Heart right ventricle (tissue), 16 donors: ENCODE measurements around the gene ATP2B2. TPM values are rescaled to one million over a fixed set of nuclear protein-coding genes. Genes with fewer than 3 reads are reported as not detected.

Experiments
- ATAC-seq, 8 donors: fragments of 200-7000 bp; cut with Tn5 transposase; one replicate each; pipeline ENCODE4 v1.9.1; 2020; ENCODE audit warnings: mild to moderate bottlenecking in 8 of 8, moderate library complexity in 8 of 8, moderate number of reproducible peaks in 1 of 8
- DNase-seq, 2 donors: peaks; one replicate each; pipeline ENCODE4 v3.0.0-alpha.2; 2020
- H3K27ac ChIP-seq, 10 donors: fragments of 200-600 bp; sonication (generic) in 2 of 10; one replicate each; pipeline versions ENCODE4 v1.5.0 to v1.8.0; 2020 to 2022; ENCODE audit warnings: mild to moderate bottlenecking in 3 of 10
- H3K27me3 ChIP-seq, 7 donors: fragments of 200-600 bp; one replicate each; pipeline ENCODE4 v1.8.0; 2021 to 2022; ENCODE audit warnings: mild to moderate bottlenecking in 2 of 7
- H3K36me3 ChIP-seq, 9 donors: fragments of 200-600 bp; sonication (generic) in 1 of 9; one replicate each; pipeline versions ENCODE4 v1.5.0 to v1.8.0; 2020 to 2022; ENCODE audit warnings: mild to moderate bottlenecking in 2 of 9
- H3K4me1 ChIP-seq, 9 donors: fragments of 200-600 bp; sonication (generic) in 1 of 9; one replicate each; pipeline versions ENCODE4 v1.5.0 to v1.8.0; 2020 to 2022; ENCODE audit warnings: mild to moderate bottlenecking in 4 of 9
- H3K4me3 ChIP-seq, 10 donors: fragments of 200-600 bp; sonication (generic) in 2 of 10; one replicate each; pipeline versions ENCODE4 v1.5.0 to v1.8.0; 2020 to 2022; ENCODE audit warnings: mild to moderate bottlenecking in 7 of 10, moderate library complexity in 2 of 10
- H3K9me3 ChIP-seq, 11 donors: fragments of 200-600 bp in 10 of 11; sonication (generic) in 2 of 11; one replicate each; pipeline versions ENCODE4 v1.5.0 to v1.8.0; 2013 to 2022; ENCODE audit warnings: mild to moderate bottlenecking in 2 of 11, control low read depth in 1 of 11, moderate library complexity in 1 of 11
- WGBS, 2 donors: extraction: QIAGEN DNeasy Blood & Tissue Kit; methylation state at CpG; one replicate each; pipeline ENCODE4 v1.1.7; 2013; ENCODE audit warnings: inconsistent platforms in 1 of 2; 5-methylcytosine and 5-hydroxymethylcytosine counted together
- intact Hi-C, 10 donors: fragments of 100-400 bp; cut with DNase I; formaldehyde crosslinking; loops; one replicate each; pipeline versions ENCODE4 v1.11.1 to v1.14.2; 2022
- polyA plus RNA-seq, 2 donors: library from polyadenylated mRNA; stranded (reverse); fragments of 200-250 nt; gene quantifications; one replicate each; pipeline ENCODE4 v1.2.3, GENCODE V29; 2013
- total RNA-seq, 10 donors: library from RNA; stranded (reverse); fragmentation: NEBNext Ultra II Directional in 3 of 10; extraction: Animal tissue kit (Norgen Biotek cat#: 25700) in 3 of 10; gene quantifications; one replicate each; pipeline versions ENCODE4 v1.2.1 to v1.2.4, GENCODE V29; 2021 to 2023
- TF ChIP-seq, protein P1 (sequence below), 9 donors: fragments of 200-600 bp; sonication (generic) in 2 of 9; IDR thresholded peaks; one replicate each; pipeline versions ENCODE4 v1.5.0 to v1.8.0; 2021 to 2022; ENCODE audit warnings: antibody characterized with exemption in 9 of 9, mild to moderate bottlenecking in 5 of 9, moderate library complexity in 1 of 9
- donor health status: Arrhythmogenic right ventricular cardiomyopathy.
- donor health status: ischemic (EF 13 %, LVEDD 7.1; RV severe dilation, severe dysfunction).
- donor health status: healthy with polysubstance abuse.
- donor health status: DM: no; HTN: yes; CAD: no.
- donor health status: DM: no; HTN: no; CAD: no.
- donor health status: ischemic (EF 25% LVEDD 6.9; RV normal size, moderate dysfunction).
- donor health status: ischemic (EF 25% LVEDD 5.7; RV mildly dilated, moderate dysfunction).
- donor health status: healthy.
- donor health status: DM: yes; HTN: yes; CAD: no.
- donor health status: Ischemic cardiomyopathy.
- donor health status: ischemic (EF 35%, LVEDD 5.7; RV mildly dilated, moderate dysfunction).
- donor health status: nonischemic (EF 11% LVEDD 7.7; RV severe dilation, severe dysfunction).
- donor health status: DM: yes; HTN: yes; CAD: no.
- donor health status: PGD.
- donor health status: ischemic (EF 29% LVEDD 5.4; RV normal size, mild dysfunction).
- donor health status: nonischemic (EF 23%, LVEDD 6.1; RV moderate dilation, normal function).

Gene ATP2B2
- total and polyA plus RNA-seq, 12 donors = under 0.01 to 0.30 (median 0.11) TPM; not detected in 4

DNA sequence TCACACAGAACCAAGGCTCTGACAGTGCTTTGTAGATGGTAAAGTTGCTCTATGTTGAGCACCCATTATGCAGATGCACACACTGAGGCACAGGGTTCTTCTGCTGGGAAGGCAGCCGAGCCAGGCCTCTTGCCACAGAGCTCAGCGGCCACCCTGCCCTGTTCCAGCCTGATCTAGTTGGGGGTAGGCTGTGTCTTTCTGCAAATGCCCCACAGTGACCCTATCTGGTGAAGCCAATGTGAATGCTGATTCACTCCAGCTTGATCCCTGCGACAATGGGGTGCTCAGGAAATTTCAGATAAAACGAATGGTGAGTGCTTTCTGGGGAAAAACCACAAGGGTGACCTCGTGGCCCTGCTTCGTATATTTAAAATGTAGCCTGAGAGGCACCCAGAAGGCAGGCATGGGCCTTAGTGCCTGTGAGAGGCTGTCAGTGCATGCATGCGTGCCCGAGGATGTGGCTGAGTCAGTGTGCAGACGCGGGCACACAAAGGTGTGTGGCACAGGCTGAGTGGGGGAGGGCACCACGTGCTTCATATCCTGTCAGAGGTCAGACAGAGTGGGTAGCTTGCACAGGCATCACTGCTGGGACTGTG lies 85.7 kb downstream of the ATP2B2 start:
- Histone ChIP-seq H3K9me3 (no peaks in the 10 kb centered on the region), H3K27me3 (peaks cover 0 to 24% (median 6%) of the 10 kb centered on the region in 7 donors), H3K4me3 (no peak overlapping the region), H3K36me3 (no peaks in the 10 kb centered on the region), H3K4me1 (no peaks in the 10 kb centered on the region), H3K27ac (no peak overlapping the region)
- WGBS, 2 donors = 76 to 85% methylated on average over 11 of the region's 11 CpGs
- no peak for ATAC-seq
- TF ChIP-seq, protein P1, sequence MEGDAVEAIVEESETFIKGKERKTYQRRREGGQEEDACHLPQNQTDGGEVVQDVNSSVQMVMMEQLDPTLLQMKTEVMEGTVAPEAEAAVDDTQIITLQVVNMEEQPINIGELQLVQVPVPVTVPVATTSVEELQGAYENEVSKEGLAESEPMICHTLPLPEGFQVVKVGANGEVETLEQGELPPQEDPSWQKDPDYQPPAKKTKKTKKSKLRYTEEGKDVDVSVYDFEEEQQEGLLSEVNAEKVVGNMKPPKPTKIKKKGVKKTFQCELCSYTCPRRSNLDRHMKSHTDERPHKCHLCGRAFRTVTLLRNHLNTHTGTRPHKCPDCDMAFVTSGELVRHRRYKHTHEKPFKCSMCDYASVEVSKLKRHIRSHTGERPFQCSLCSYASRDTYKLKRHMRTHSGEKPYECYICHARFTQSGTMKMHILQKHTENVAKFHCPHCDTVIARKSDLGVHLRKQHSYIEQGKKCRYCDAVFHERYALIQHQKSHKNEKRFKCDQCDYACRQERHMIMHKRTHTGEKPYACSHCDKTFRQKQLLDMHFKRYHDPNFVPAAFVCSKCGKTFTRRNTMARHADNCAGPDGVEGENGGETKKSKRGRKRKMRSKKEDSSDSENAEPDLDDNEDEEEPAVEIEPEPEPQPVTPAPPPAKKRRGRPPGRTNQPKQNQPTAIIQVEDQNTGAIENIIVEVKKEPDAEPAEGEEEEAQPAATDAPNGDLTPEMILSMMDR (IDR thresholded peaks at IDR 0.05) = no peak
- intact Hi-C loops = loop anchor here in 1 of 10 donors (5.0 kb wide), 1 partner anchor 318 kb away; no protein-coding TSS in a partner anchor
- DNase-seq = no peak

- Histone ChIP-seq H3K27ac (no peak overlapping the region), H3K27me3 (peaks cover 0 to 24% (median 6%) of the 10 kb centered on the region in 7 donors), H3K4me3 (no peak overlapping the region), H3K9me3 (no peaks in the 10 kb centered on the region), H3K4me1 (no peaks in the 10 kb centered on the region), H3K36me3 (no peaks in the 10 kb centered on the region)
- WGBS, 2 donors = 94 to 98% methylated on average over 2 of the region's 2 CpGs
- ATAC-seq (no peak), DNase-seq (no peak)
- intact Hi-C loops = loop anchor here in 1 of 10 donors (5.0 kb wide), 1 partner anchor 319 kb away; no protein-coding TSS in a partner anchor
- TF ChIP-seq, protein P1 (IDR thresholded peaks at IDR 0.05) = peak in 4 of 9 donors; percentile 8 to 18 (median 15)
Observed at GRCh38 chr3:10417847-10418246, 87.5 kb downstream of the ATP2B2 start.

DNA sequence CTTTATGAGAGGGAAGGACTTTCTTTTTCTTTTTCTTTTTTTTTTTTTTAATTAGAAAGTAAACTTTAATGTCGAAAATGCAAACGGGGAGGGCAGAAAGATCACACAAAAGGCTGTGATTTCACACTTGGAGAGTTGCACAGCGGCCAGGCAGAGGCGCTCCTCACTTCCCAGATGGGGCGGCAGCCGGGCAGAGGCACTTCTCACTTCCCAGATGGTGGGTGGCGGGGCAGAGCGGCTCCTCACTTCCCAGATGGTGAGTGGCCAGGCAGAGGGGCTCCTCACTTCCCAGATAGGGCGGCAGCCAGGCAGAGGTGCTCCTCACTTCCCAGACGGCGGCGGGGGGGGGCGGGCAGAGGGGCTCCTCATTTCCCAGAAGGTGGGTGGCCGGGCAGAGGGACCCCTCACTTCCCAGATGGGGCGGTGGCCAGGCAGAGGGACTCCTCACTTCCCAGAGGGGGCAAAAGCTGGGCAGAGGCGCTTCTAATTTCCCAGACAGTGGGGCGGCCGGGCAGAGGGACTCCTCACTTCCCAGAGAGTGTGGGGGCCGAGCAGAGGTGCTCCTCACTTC lies 88.6 kb downstream of the ATP2B2 start:
- Histone ChIP-seq H3K4me3 (no peak overlapping the region), H3K27me3 (peaks cover 0 to 17% (median 6%) of the 10 kb centered on the region in 7 donors), H3K27ac (no peak overlapping the region), H3K9me3 (no peaks in the 10 kb centered on the region), H3K36me3 (no peaks in the 10 kb centered on the region), H3K4me1 (no peaks in the 10 kb centered on the region)
- no peak for DNase-seq
- no peak for ATAC-seq
- 61 to 71% methylated on average over 19 of the region's 19 CpGs for WGBS, 2 donors
- intact Hi-C loops = loop anchor here in 1 of 10 donors (5.0 kb wide), 1 partner anchor 320 kb away; no protein-coding TSS in a partner anchor
- TF ChIP-seq, protein P1 (IDR thresholded peaks at IDR 0.05) = no peak

- Histone ChIP-seq H3K9me3 (no peaks in the 10 kb centered on the region), H3K4me1 (no peaks in the 10 kb centered on the region)
Observed at GRCh38 chr3:10413041-10413440, 92.3 kb downstream of the ATP2B2 start.

More at GRCh38 chr3:10413041-10413440, 92.3 kb downstream of the ATP2B2 start:
- TF ChIP-seq, protein P1 (IDR thresholded peaks at IDR 0.05) = no peak
- Histone ChIP-seq H3K27me3 (peaks cover 0 to 13% (median 0%) of the 10 kb centered on the region in 7 donors), H3K36me3 (no peaks in the 10 kb centered on the region), H3K4me3 (no peak overlapping the region), H3K27ac (no peak overlapping the region)
- intact Hi-C loops = no loop called here
- WGBS, 2 donors = 95 to 96% methylated on average over 4 of the region's 4 CpGs
- ATAC-seq = no peak
- DNase-seq = no peak
